CD14-positive monocyte (primary cell): ENCODE results near the gene THRSP. TPM values are rescaled to one million over a fixed set of nuclear protein-coding genes. Genes with fewer than 3 reads are reported as not detected.

ENCODE experiments used
- DNase-seq, 3 donors: peaks; one replicate each; pipeline ENCODE4 v3.0.0-alpha.2; 2011 to 2022
- H2AFZ ChIP-seq: 2 replicates; pipeline ENCODE4 v1.6.0; 2012; ENCODE audit warnings: mild to moderate bottlenecking, low read depth, low read length, inconsistent platforms; ENCODE audit not compliant: insufficient read depth, poor library complexity, severe bottlenecking
- H3K27ac ChIP-seq, 2 donors: 1 replicate in 1 of 2; 2 replicates in 1 of 2; pipeline ENCODE4 v1.5.1; 2012 to 2013; ENCODE audit warnings: low read length in 2 of 2, control low read depth in 1 of 2, inconsistent platforms in 1 of 2, low read depth in 1 of 2, mild to moderate bottlenecking in 1 of 2
- H3K27me3 ChIP-seq, 2 donors: one replicate each; pipeline versions ENCODE4 v1.6.0 to v1.6.1; 2011 to 2013; ENCODE audit warnings: low read length in 2 of 2; ENCODE audit not compliant: control insufficient read depth in 2 of 2, insufficient read depth in 2 of 2
- H3K36me3 ChIP-seq, 2 donors: replicated peaks in 1 of 2; 1 replicate in 1 of 2; 2 replicates in 1 of 2; pipeline versions ENCODE4 v1.5.1 to v1.6.1; 2012 to 2013; ENCODE audit warnings: low read length in 2 of 2, control low read depth in 1 of 2, inconsistent platforms in 1 of 2, mild to moderate bottlenecking in 1 of 2; ENCODE audit not compliant: insufficient read depth in 2 of 2, control insufficient read depth in 1 of 2
- H3K4me1 ChIP-seq, 2 donors: 1 replicate in 1 of 2; 2 replicates in 1 of 2; pipeline versions ENCODE4 v1.5.1 to v1.6.1; 2012 to 2013; ENCODE audit warnings: low read length in 2 of 2, control low read depth in 1 of 2, inconsistent platforms in 1 of 2, mild to moderate bottlenecking in 1 of 2, moderate library complexity in 1 of 2; ENCODE audit not compliant: insufficient read depth in 2 of 2, control insufficient read depth in 1 of 2
- H3K4me2 ChIP-seq: replicated peaks from 2 replicates; pipeline ENCODE3; 2012; ENCODE audit warnings: low read length, moderate library complexity, mild to moderate bottlenecking; ENCODE audit not compliant: poor library complexity, severe bottlenecking; ENCODE audit errors: extremely low read depth
- H3K4me3 ChIP-seq, 3 experiments: fragments of 200-600 bp in 1 of 3; sonication (generic) in 1 of 3; replicated peaks in 1 of 3; 1 replicate in 2 of 3; 2 replicates in 1 of 3; pipeline ENCODE4 v1.5.1; 2011 to 2013; ENCODE audit warnings: low read length in 3 of 3, mild to moderate bottlenecking in 3 of 3, control low read depth in 2 of 3, low read depth in 2 of 3, inconsistent platforms in 1 of 3, moderate library complexity in 1 of 3
- H3K79me2 ChIP-seq: 2 replicates; pipeline ENCODE4 v1.6.0; 2012; ENCODE audit warnings: mild to moderate bottlenecking, control low read depth, inconsistent platforms, low read length, moderate library complexity; ENCODE audit not compliant: insufficient read depth
- H3K9ac ChIP-seq: 2 replicates; pipeline ENCODE4 v1.6.0; 2017; ENCODE audit warnings: low read length, mild to moderate bottlenecking; ENCODE audit not compliant: insufficient read depth, poor library complexity, severe bottlenecking
- H3K9me3 ChIP-seq, 2 donors: replicated peaks in 1 of 2; 1 replicate in 1 of 2; 2 replicates in 1 of 2; pipeline versions ENCODE4 v1.5.1 to v1.6.1; 2012 to 2013; ENCODE audit warnings: low read length in 2 of 2, control low read depth in 1 of 2; ENCODE audit not compliant: control insufficient read depth in 1 of 2, insufficient read depth in 1 of 2
- H4K20me1 ChIP-seq: 2 replicates; pipeline ENCODE4 v1.6.0; 2012; ENCODE audit warnings: mild to moderate bottlenecking, low read length, control low read depth, moderate library complexity; ENCODE audit not compliant: insufficient read depth
- H3K27ac Mint-ChIP-seq, 7 donors: one replicate each; pipeline ENCODE4 v1.8.0; 2020; ENCODE audit warnings: mild to moderate bottlenecking in 7 of 7, mixed read lengths in 7 of 7, moderate library complexity in 6 of 7, inconsistent platforms in 2 of 7
- H3K27me3 Mint-ChIP-seq, 3 donors: one replicate each; pipeline ENCODE4 v1.8.0; 2021 to 2022; ENCODE audit warnings: low read depth in 3 of 3, mild to moderate bottlenecking in 3 of 3, mixed read lengths in 3 of 3, moderate library complexity in 3 of 3, inconsistent platforms in 1 of 3
- H3K36me3 Mint-ChIP-seq, 2 donors: one replicate each; pipeline ENCODE4 v1.8.0; 2020; ENCODE audit warnings: mixed read lengths in 2 of 2, inconsistent platforms in 1 of 2, mild to moderate bottlenecking in 1 of 2
- H3K4me1 Mint-ChIP-seq: one replicate; pipeline ENCODE4 v1.8.0; 2020; ENCODE audit warnings: mild to moderate bottlenecking, mixed read lengths
- H3K4me3 Mint-ChIP-seq, 2 donors: one replicate each; pipeline ENCODE4 v1.8.0; 2020; ENCODE audit warnings: mild to moderate bottlenecking in 2 of 2, mixed read lengths in 2 of 2, moderate library complexity in 1 of 2
- H3K9me3 Mint-ChIP-seq, 7 donors: one replicate each; pipeline ENCODE4 v1.8.0; 2020 to 2022; ENCODE audit warnings: mixed read lengths in 7 of 7, mild to moderate bottlenecking in 6 of 7, moderate library complexity in 6 of 7, inconsistent platforms in 2 of 7
- WGBS: methylation state at CpG from one replicate; pipeline ENCODE4 v1.1.5; 2013; ENCODE audit warnings: missing lambda C conversion rate; ENCODE audit not compliant: insufficient coverage; 5-methylcytosine and 5-hydroxymethylcytosine counted together
- intact Hi-C, 2 donors: fragments of 100-400 bp; cut with micrococcal nuclease; formaldehyde crosslinking; loops; one replicate each; pipeline versions ENCODE4 v1.15.0 to v1.15.1; 2023
- polyA plus RNA-seq, 3 donors: library from polyadenylated mRNA; depleted of rRNA in 1 of 3; unstranded in 2 of 3; stranded (reverse) in 1 of 3; fragments of 300-500 nt in 2 of 3; fragments of >200 nt in 1 of 3; fragmentation: Illumina TruSeq in 2 of 3; gene quantifications; 1 replicate in 2 of 3; 2 replicates in 1 of 3; pipeline ENCODE4 v1.2.3, GENCODE V29; 2012 to 2021
- TF ChIP-seq, protein P1 (sequence below): fragments of 200-600 bp; IDR thresholded peaks from one replicate; pipeline ENCODE4 v1.8.0; 2022; ENCODE audit warnings: antibody characterized with exemption, mild to moderate bottlenecking

THRSP gene
- polyA plus RNA-seq, 3 donors = not detected

DNA sequence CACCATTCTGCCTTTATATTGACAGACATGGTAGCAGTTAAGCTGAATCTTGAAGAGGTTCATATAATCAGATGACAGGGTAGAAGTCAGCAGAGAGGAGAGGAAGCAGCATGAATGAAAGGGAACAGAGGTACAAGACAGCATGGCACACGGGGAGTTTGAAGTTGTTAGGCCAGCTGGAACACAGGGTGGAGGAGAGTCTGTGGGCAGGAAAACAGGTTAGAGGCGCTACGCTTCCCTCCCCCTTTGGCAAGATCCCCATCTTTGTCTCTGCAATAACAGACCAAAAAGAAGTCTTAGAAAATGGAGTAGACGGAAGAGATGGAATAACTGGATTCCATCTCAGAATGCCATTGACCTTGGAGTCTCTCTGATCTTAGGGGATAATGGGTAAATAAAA lies 36.0 kb downstream of the THRSP start:
- H3K27me3 Mint-ChIP-seq = no peaks in the 10 kb centered on the region
- Histone ChIP-seq H2AFZ (no peak overlapping the region), H3K9me3 (no peaks in the 10 kb centered on the region), H4K20me1 (no peaks in the 10 kb centered on the region), H3K4me2 (no peak overlapping the region), H3K79me2 (no peaks in the 10 kb centered on the region), H3K4me1 (no peaks in the 10 kb centered on the region), H3K27ac (no peak overlapping the region), H3K4me3 (no peak overlapping the region), H3K36me3 (peaks cover 31 to 64% of the 10 kb centered on the region in 2 donors), H3K27me3 (no peaks in the 10 kb centered on the region), H3K9ac (no peak overlapping the region)
- no peak overlapping the region for H3K4me3 Mint-ChIP-seq
- H3K4me1 Mint-ChIP-seq = peaks cover 4% of the 10 kb centered on the region
- H3K36me3 Mint-ChIP-seq = peaks cover 39 to 61% of the 10 kb centered on the region in 2 donors
- no peaks in the 10 kb centered on the region for H3K9me3 Mint-ChIP-seq
- no peak overlapping the region for H3K27ac Mint-ChIP-seq
- 100% methylated on average over 2 of the region's 4 CpGs for WGBS
- TF ChIP-seq, protein P1, sequence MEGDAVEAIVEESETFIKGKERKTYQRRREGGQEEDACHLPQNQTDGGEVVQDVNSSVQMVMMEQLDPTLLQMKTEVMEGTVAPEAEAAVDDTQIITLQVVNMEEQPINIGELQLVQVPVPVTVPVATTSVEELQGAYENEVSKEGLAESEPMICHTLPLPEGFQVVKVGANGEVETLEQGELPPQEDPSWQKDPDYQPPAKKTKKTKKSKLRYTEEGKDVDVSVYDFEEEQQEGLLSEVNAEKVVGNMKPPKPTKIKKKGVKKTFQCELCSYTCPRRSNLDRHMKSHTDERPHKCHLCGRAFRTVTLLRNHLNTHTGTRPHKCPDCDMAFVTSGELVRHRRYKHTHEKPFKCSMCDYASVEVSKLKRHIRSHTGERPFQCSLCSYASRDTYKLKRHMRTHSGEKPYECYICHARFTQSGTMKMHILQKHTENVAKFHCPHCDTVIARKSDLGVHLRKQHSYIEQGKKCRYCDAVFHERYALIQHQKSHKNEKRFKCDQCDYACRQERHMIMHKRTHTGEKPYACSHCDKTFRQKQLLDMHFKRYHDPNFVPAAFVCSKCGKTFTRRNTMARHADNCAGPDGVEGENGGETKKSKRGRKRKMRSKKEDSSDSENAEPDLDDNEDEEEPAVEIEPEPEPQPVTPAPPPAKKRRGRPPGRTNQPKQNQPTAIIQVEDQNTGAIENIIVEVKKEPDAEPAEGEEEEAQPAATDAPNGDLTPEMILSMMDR = no peak
- intact Hi-C loops = no loop called here
- no peak for DNase-seq

DNA sequence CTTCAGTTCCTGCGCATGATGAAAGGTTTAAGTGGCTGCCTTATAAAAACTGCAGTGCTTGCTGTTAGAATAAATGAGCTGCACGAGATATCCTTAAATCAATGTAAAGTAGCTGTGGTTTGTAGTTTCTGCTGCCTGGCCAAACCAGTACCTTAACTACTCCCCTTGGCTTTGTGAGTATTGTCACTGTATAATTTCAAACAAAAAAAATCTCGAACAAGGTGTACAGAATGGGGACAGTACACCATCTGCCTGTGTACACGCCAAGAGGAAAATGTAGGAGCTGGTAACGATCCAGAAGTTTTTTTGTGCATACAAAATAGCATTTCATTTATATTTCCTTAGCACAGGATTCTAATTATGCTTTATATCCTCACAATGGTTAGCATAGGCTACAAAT lies 36.6 kb downstream of the THRSP start:
- no peaks in the 10 kb centered on the region for H3K9me3 Mint-ChIP-seq
- DNase-seq = no peak
- Histone ChIP-seq H3K36me3 (peaks cover 34 to 58% of the 10 kb centered on the region in 2 donors), H3K79me2 (no peaks in the 10 kb centered on the region), H3K27ac (no peak overlapping the region), H3K4me2 (no peak overlapping the region), H3K9me3 (no peaks in the 10 kb centered on the region), H3K4me3 (no peak overlapping the region), H3K4me1 (no peaks in the 10 kb centered on the region), H3K27me3 (no peaks in the 10 kb centered on the region), H3K9ac (no peak overlapping the region), H4K20me1 (no peaks in the 10 kb centered on the region), H2AFZ (no peak overlapping the region)
- H3K27ac Mint-ChIP-seq = no peak overlapping the region
- peaks cover 36 to 59% of the 10 kb centered on the region in 2 donors for H3K36me3 Mint-ChIP-seq
- intact Hi-C loops = no loop called here
- 100% methylated on average over 1 of the region's 5 CpGs for WGBS
- TF ChIP-seq, protein P1 = no peak
- H3K4me1 Mint-ChIP-seq = peaks cover 4% of the 10 kb centered on the region
- no peaks in the 10 kb centered on the region for H3K27me3 Mint-ChIP-seq
- H3K4me3 Mint-ChIP-seq = no peak overlapping the region
